ENCODE measurements around the gene GLB1L3.
A peak's percentile ranks its signal among the peaks of the same experiment; 100 is the strongest.
"Not testable (repeated sequence)": the region's sequence is repeated elsewhere in the genome, so short reads cannot be mapped to it uniquely, and the experiment has no call there.

The GLB1L3 gene

DNA sequence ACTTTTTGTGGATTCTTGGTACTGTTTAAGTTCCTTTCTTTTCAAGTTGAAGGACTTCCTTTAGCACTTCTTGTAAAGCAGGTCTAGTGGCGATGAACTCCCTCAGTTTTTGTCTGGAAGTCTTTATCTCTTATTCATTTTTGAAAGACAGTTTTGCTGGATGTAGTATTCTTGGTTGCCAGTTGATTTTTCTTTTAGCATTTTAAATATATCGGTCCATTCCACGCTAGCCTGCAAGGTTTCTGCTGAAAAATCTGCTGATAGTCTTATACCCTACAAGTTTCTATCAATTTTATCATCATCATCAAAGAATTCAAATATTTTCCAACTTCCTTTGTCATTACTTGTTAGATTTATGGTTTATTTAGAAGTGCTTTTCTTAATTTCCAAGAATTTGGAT lies 40.9 kb downstream of the GLB1L3 start:
- TF ChIP-seq, protein P1, sequence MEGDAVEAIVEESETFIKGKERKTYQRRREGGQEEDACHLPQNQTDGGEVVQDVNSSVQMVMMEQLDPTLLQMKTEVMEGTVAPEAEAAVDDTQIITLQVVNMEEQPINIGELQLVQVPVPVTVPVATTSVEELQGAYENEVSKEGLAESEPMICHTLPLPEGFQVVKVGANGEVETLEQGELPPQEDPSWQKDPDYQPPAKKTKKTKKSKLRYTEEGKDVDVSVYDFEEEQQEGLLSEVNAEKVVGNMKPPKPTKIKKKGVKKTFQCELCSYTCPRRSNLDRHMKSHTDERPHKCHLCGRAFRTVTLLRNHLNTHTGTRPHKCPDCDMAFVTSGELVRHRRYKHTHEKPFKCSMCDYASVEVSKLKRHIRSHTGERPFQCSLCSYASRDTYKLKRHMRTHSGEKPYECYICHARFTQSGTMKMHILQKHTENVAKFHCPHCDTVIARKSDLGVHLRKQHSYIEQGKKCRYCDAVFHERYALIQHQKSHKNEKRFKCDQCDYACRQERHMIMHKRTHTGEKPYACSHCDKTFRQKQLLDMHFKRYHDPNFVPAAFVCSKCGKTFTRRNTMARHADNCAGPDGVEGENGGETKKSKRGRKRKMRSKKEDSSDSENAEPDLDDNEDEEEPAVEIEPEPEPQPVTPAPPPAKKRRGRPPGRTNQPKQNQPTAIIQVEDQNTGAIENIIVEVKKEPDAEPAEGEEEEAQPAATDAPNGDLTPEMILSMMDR (conservative IDR thresholded peaks at IDR 0.05; ENCODE audit: low read depth, low read length): no peak
- DNase-seq (ENCODE audit: low read depth): no peak
- H3K4me3 ChIP-seq (ENCODE audit: low read depth, low read length): no peak overlapping the region

DNA sequence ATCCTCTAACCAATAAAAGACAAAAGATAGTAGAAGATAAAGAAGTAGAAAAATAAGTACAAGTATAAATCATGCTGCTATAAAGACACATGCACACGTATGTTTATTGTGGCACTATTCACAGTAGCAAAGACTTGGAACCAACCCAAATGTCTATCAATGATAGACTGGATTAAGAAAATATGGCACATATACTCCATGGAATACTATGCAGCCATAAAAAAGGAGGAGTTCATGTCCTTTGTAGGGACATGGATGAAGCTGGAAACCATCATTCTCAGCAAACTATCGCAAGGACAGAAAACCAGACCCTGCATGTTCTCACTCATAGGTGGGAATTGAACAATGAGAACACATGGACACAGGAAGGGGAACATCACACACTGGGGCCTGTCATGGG lies 45.2 kb downstream of the GLB1L3 start:
- not testable (repeated sequence) for DNase-seq (ENCODE audit: low read depth); H3K4me3 ChIP-seq (ENCODE audit: low read depth, low read length)

DNA sequence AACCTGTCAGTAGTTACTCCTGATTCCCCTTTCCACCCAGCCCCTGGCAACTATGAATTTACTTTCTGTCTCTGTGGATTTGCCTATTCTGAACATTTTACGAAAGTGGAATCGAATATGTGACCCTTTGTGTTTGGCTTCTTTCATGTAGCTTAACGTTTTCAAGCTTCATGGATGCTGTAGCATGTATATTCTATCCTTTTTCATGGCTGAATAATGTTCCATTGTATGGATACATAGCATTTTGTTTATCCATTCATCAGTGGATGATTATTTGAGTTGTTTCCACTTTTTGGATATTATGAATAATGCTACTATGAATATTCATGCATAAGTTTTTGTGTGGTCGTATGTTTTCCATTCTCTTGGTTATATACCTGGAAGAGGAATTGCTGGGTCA lies 46.4 kb downstream of the GLB1L3 start:
- no peak for DNase-seq (ENCODE audit: low read depth)
- TF ChIP-seq, protein P1 (conservative IDR thresholded peaks at IDR 0.05; ENCODE audit: low read depth, low read length): no peak
- H3K4me3 ChIP-seq (ENCODE audit: low read depth, low read length): no peak overlapping the region

DNA sequence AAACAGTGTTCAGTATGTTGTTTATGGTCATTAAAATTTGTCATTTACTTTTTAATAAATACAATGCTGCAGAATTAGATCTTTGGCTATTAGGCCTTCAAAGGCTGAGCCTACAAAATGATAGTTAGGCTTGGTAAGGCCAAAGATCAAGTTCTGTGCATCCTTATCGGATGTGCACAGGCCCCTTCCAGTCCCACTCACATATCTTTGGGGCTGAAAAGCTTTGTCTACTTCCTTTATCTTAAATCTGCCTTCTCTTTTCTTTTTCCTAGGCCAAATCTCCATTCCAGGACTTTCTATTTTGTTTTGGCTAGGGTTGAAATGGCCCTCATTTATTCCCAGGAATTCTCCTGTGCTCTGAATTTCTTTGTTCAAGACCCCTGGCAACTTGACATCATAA lies 52.3 kb downstream of the GLB1L3 start:
- H3K4me3 ChIP-seq (ENCODE audit: low read depth, low read length): no peak overlapping the region
- no peak for DNase-seq (ENCODE audit: low read depth)
- TF ChIP-seq, protein P1 (conservative IDR thresholded peaks at IDR 0.05; ENCODE audit: low read depth, low read length): no peak

DNA sequence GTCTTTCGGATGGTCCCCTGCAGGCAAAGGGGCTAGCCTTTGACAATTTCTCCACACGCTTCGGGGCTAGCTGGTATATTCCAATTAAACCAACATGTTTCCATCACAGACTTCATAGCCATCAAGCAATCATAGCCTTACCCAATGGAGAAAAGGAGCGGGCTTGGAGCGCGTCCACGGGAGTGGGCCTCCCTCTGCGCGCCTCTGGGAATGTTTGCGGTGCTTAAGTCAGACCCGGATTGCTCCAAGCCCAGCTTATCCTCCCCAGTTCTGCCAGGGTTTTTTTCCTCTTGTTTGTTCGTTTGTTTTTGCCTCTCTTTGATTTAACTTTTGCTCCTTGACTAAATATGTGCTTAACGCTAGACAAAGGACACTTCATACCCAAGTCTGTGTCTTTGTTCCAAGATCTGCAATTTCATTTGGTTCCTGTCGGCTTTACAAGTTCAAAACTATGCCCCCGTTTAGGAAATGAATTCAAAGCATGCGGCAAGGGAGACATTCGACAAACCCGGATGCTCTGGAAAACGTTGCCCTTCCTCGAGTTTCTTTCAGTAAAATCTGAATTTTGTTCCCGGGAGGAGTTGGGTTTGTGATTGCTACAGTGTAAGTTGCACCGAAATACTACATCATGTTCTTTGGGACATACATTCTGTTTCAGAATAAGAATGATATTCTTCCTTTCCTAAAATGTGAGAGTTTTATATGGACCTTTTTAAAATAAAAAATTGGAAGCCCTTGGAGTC lies 54.6 kb downstream of the GLB1L3 start:
- TF ChIP-seq, protein P1 (conservative IDR thresholded peaks at IDR 0.05; ENCODE audit: low read depth, low read length): no peak
- H3K4me3 ChIP-seq (ENCODE audit: low read depth, low read length): no peak overlapping the region
- no peak for DNase-seq (ENCODE audit: low read depth)

DNA sequence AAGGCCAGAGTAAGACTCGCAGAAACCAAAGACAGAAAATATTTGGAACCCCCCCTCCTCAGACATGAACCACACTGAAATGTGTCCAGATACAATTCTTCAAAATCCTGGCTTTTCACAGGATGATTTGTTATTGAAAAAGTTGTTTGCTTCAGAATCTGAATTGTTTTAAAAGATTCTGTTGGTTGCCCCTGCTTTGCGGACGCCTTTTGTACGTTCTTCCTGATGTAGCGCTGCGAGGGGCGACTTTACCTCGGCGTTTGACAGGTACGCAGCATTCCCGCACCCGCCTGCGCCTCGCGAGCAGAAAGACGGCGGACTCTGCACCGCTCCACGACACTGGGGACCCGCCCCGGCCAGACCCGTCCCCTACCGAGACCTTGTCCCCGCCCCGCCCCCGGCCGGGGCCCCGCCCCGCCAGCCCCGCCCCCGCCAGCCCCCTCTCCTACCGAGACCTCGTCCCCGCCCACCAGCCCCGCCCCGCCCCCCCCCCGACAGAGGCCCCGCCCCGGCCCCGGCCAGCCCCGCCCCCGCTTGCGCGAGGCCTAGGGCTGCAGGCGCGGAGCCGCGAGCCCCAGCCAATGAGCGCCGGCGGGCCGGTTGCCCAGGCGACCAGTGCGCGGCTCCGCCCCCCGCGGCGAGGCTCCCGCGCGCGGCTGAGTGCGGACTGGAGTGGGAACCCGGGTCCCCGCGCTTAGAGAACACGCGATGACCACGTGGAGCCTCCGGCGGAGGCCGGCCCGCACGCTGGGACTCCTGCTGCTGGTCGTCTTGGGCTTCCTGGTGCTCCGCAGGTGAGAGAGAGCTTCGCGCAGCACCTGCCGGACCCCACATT lies 55.4 kb downstream of the GLB1L3 start, which contains the start of gene GLB1L2:
Gene GLB1L2 (plus strand): TSS at position 635 of the 835 bp plus-strand sequence. CDS start 74 bp downstream, at position 709.
- peak within 1 kb of the TSS; percentile 37 for H3K4me3 ChIP-seq (ENCODE audit: low read depth, low read length)
- peak; percentile 26 for DNase-seq (ENCODE audit: low read depth)
- TF ChIP-seq, protein P1 (conservative IDR thresholded peaks at IDR 0.05; ENCODE audit: low read depth, low read length): no peak

DNA sequence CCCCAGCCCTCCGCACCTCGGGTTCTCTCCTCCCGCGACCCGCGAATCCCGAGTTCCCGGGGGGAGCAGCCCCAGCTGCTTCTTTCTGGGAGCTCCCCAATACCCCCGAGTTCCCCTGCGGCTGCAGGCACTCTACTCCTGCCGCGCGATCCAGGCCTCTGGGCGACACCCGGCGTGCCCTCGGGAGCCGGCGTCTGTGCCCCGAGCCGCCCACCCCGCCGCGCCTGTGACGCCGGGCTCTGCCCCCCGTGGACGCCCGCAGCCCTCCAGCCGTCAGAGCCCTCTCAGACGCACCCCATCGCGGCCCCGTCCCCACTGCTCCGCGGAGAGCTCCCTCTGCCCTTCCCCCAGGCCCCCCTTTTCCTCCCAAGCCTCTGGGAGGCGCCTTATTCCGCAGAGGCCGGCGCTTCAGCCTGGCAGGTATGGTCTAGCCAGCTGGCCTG lies 56.0 kb downstream of the GLB1L3 start:
- TF ChIP-seq, protein P1 (conservative IDR thresholded peaks at IDR 0.05; ENCODE audit: low read depth, low read length): no peak
- H3K4me3 ChIP-seq (ENCODE audit: low read depth, low read length): peak overlapping the region; percentile 32
- no peak for DNase-seq (ENCODE audit: low read depth)

All from choroid plexus epithelial cell (primary cell).